ENCODE data around the gene RAB18. TPM values are rescaled to one million over a fixed set of nuclear protein-coding genes. Genes with fewer than 3 reads are reported as not detected.

Gene RAB18
- total and polyA plus RNA-seq, 10 donors: 21.2 to 104 (median 52.2) TPM

DNA sequence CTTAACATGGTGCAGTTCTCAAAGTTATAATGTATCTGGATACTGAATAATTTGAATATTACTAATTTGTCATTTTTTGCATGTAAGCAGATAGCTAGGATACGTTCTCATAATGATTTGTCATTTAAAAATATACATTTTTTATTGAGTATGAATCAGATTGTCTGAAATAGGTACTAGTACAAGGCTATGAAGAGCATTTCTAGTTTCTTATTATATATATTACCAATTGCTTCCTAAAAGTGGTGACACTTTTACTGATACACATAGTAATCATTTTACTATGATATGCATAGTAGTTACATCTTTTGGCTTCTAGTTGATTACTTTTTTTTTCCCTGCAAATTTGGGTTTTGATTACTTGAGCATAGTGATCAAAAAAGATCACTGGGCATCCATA lies 26.4 kb downstream of the RAB18 start:
- TF ChIP-seq POLR2A (IDR thresholded peaks at IDR 0.05) (no peak), POLR2AphosphoS5 (IDR thresholded peaks at IDR 0.05) (no peak)
- TF ChIP-seq, protein P1, sequence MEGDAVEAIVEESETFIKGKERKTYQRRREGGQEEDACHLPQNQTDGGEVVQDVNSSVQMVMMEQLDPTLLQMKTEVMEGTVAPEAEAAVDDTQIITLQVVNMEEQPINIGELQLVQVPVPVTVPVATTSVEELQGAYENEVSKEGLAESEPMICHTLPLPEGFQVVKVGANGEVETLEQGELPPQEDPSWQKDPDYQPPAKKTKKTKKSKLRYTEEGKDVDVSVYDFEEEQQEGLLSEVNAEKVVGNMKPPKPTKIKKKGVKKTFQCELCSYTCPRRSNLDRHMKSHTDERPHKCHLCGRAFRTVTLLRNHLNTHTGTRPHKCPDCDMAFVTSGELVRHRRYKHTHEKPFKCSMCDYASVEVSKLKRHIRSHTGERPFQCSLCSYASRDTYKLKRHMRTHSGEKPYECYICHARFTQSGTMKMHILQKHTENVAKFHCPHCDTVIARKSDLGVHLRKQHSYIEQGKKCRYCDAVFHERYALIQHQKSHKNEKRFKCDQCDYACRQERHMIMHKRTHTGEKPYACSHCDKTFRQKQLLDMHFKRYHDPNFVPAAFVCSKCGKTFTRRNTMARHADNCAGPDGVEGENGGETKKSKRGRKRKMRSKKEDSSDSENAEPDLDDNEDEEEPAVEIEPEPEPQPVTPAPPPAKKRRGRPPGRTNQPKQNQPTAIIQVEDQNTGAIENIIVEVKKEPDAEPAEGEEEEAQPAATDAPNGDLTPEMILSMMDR (IDR thresholded peaks at IDR 0.05 in 8 of 11, conservative IDR thresholded peaks at IDR 0.05 in 3 of 11): no peak
- Histone ChIP-seq H3K4me3 (no peak overlapping the region), H3K27ac (peak overlapping the region in 6 of 8 donors; percentile 55 to 74 (median 59)), H3K27me3 (replicated peaks in 1 of 7) (no peaks in the 10 kb centered on the region), H3K4me1 (peaks cover 5 to 66% (median 29%) of the 10 kb centered on the region in 6 donors), H3K9me3 (no peaks in the 10 kb centered on the region), H3K36me3 (peaks cover 0 to 26% (median 17%) of the 10 kb centered on the region in 6 donors)
- intact Hi-C loops (cut with DNase I; ENCODE audit: low total_unique reads): no loop called here
- no peak for DNase-seq
- WGBS, 5 donors: 79 to 86% (median 83%) methylated on average over 1 of the region's 1 CpG

DNA sequence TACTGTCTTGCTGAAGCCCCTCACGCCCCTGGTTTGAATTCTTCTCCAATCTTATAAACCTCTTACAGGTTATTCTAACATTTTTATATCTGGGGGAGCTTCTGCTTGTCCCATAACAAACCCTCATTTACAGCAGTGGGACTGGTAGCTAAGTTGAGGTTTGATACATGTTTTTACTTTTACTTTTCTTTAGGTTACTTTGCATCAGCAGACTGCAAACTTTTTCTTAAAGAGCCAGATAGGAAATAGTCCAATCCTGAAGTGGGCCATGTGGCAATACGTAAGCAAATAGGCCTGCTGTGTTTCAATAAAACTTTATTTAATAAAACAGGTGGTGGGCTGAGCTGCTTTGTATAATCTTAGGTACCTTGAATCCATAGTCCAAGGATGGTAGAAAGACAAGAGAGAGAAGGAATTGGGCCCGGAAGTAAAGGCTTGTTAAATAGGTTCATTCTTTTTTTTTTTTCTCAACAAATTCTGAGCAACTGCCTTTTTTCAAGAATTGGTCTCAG lies 27.3 kb downstream of the RAB18 start:
- intact Hi-C loops (cut with DNase I; ENCODE audit: low total_unique reads): no loop called here
- Histone ChIP-seq H3K27ac (peak overlapping the region in 1 of 8 donors; percentile 74), H3K36me3 (peaks cover 0 to 35% (median 21%) of the 10 kb centered on the region in 6 donors), H3K9me3 (no peaks in the 10 kb centered on the region), H3K4me1 (peaks cover 0 to 61% (median 21%) of the 10 kb centered on the region in 6 donors), H3K27me3 (replicated peaks in 1 of 7) (no peaks in the 10 kb centered on the region), H3K4me3 (no peak overlapping the region)
- TF ChIP-seq POLR2AphosphoS5 (IDR thresholded peaks at IDR 0.05) (no peak), POLR2A (IDR thresholded peaks at IDR 0.05) (no peak)
- TF ChIP-seq, protein P1 (IDR thresholded peaks at IDR 0.05 in 8 of 11, conservative IDR thresholded peaks at IDR 0.05 in 3 of 11): no peak
- 90 to 94% (median 92%) methylated on average over 3 of the region's 3 CpGs for WGBS, 5 donors
- no peak for DNase-seq

DNA sequence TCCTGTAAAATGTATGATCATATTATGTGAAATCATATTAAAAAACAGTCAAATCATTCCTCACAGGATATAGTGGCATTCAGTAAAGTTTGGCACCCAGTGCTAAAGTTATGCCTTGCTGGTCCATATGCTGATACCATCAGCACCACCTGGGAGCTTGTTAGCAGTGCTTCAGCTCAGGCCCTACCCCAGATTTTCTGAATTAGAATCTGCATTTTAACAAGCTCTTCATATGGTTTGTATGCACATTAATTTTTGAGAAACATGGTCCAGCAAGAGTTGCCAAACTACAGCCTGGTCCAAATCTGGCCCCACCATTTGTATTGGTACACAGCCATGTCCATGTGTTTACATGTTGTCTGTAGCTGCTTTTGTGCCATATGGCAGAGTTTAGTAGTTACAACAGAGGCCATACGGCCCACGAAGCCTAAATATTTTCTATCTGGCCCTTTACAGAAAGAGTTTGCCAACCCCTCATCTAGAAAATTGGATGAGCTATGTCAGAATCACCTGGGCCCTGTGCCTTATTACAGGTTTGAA lies 30.1 kb downstream of the RAB18 start:
- no peaks in the 10 kb centered on the region for H3K27me3 ChIP-seq (replicated peaks in 1 of 7)
- no peak overlapping the region for H3K27ac ChIP-seq
- H3K36me3 ChIP-seq: peaks cover 0 to 64% (median 43%) of the 10 kb centered on the region in 6 donors
- no peaks in the 10 kb centered on the region for H3K9me3 ChIP-seq
- H3K4me1 ChIP-seq: peaks cover 0 to 55% (median 12%) of the 10 kb centered on the region in 6 donors
- DNase-seq: no peak
- intact Hi-C loops (cut with DNase I; ENCODE audit: low total_unique reads): no loop called here
- WGBS, 5 donors: 97 to 100% (median 99%) methylated on average over 2 of the region's 2 CpGs
- no peak overlapping the region for H3K4me3 ChIP-seq
- TF ChIP-seq POLR2A (IDR thresholded peaks at IDR 0.05): no peak
- TF ChIP-seq, protein P1 (IDR thresholded peaks at IDR 0.05 in 8 of 11, conservative IDR thresholded peaks at IDR 0.05 in 3 of 11): no peak
- TF ChIP-seq POLR2AphosphoS5 (IDR thresholded peaks at IDR 0.05): no peak

DNA sequence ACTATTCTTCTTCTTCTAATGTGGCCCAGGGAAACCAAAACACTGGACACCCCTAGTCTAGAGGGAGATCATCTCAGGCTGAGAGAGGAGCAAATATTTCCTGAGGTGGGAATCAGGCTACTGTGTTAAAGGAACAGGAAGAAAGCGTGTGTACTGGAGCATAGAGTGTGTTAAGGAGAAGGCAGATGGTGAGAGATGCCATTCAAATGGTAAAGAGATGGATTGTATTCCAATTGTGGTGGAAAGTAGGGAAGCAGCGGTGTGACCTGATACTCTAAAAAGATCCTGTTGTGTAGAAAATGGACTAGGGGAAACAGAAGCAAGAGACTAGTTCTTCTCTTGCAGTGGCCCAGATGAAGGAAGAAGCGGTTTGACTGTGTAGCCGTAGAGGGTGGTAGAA lies 31.2 kb downstream of the RAB18 start:
- Histone ChIP-seq H3K27me3 (replicated peaks in 1 of 7) (no peaks in the 10 kb centered on the region), H3K27ac (no peak overlapping the region), H3K36me3 (peaks cover 0 to 72% (median 44%) of the 10 kb centered on the region in 6 donors), H3K4me3 (no peak overlapping the region), H3K4me1 (peaks cover 0 to 44% (median 5%) of the 10 kb centered on the region in 6 donors), H3K9me3 (no peaks in the 10 kb centered on the region)
- TF ChIP-seq POLR2A (IDR thresholded peaks at IDR 0.05) (no peak), POLR2AphosphoS5 (IDR thresholded peaks at IDR 0.05) (no peak)
- TF ChIP-seq, protein P1 (IDR thresholded peaks at IDR 0.05 in 8 of 11, conservative IDR thresholded peaks at IDR 0.05 in 3 of 11): no peak
- no peak for DNase-seq
- 98 to 100% (median 99%) methylated on average over 4 of the region's 4 CpGs for WGBS, 5 donors
- intact Hi-C loops (cut with DNase I; ENCODE audit: low total_unique reads): no loop called here

Measured in spleen (tissue), 11 donors.